Measurements from ENCODE around the gene FATE1.

FATE1 gene

GRCh38 chrX:151704041-151704663, 11.7 kb upstream of the FATE1 start:
- TF ChIP-seq CTCF (IDR thresholded peaks at IDR 0.05; ENCODE audit: insufficient read depth, low read depth, low read length, missing control alignments), result no peak
- no peak for DNase-seq (ENCODE audit: low read depth)
- H3K4me3 ChIP-seq (ENCODE audit: low read depth, low read length), result no peak overlapping the region

GRCh38 chrX:151708821-151709220, 7.0 kb upstream of the FATE1 start:
- DNase-seq (ENCODE audit: low read depth), result no peak
- no peak overlapping the region for H3K4me3 ChIP-seq (ENCODE audit: low read depth, low read length)
- TF ChIP-seq CTCF (IDR thresholded peaks at IDR 0.05; ENCODE audit: insufficient read depth, low read depth, low read length, missing control alignments), result no peak

GRCh38 chrX:151710457-151710856, 5.4 kb upstream of the FATE1 start:
- TF ChIP-seq CTCF (IDR thresholded peaks at IDR 0.05; ENCODE audit: insufficient read depth, low read depth, low read length, missing control alignments), result no peak
- DNase-seq (ENCODE audit: low read depth), result no peak
- H3K4me3 ChIP-seq (ENCODE audit: low read depth, low read length), result no peak overlapping the region

- TF ChIP-seq CTCF (IDR thresholded peaks at IDR 0.05; ENCODE audit: insufficient read depth, low read depth, low read length, missing control alignments), result no peak
- H3K4me3 ChIP-seq (ENCODE audit: low read depth, low read length), result no peak overlapping the region
- DNase-seq (ENCODE audit: low read depth), result no peak
Observed at GRCh38 chrX:151711154-151711553, 4.7 kb upstream of the FATE1 start.

- TF ChIP-seq CTCF (IDR thresholded peaks at IDR 0.05; ENCODE audit: insufficient read depth, low read depth, low read length, missing control alignments), result no peak
- no peak for DNase-seq (ENCODE audit: low read depth)
- H3K4me3 ChIP-seq (ENCODE audit: low read depth, low read length), result no peak overlapping the region
Observed at GRCh38 chrX:151711787-151712186, 4.0 kb upstream of the FATE1 start.

GRCh38 chrX:151712253-151712652, 3.6 kb upstream of the FATE1 start:
- no peak for TF ChIP-seq CTCF (IDR thresholded peaks at IDR 0.05; ENCODE audit: insufficient read depth, low read depth, low read length, missing control alignments)
- H3K4me3 ChIP-seq (ENCODE audit: low read depth, low read length), result no peak overlapping the region
- no peak for DNase-seq (ENCODE audit: low read depth)

GRCh38 chrX:151713849-151714248, 2.0 kb upstream of the FATE1 start:
- DNase-seq (ENCODE audit: low read depth), result peak; percentile 21
- peak; percentile 48 for TF ChIP-seq CTCF (IDR thresholded peaks at IDR 0.05; ENCODE audit: insufficient read depth, low read depth, low read length, missing control alignments)

More at GRCh38 chrX:151713849-151714248, 2.0 kb upstream of the FATE1 start:
- H3K4me3 ChIP-seq (ENCODE audit: low read depth, low read length), result no peak overlapping the region
